Measurements from ENCODE around the gene OR5W2.
"Not testable (repeated sequence)": the region's sequence is repeated elsewhere in the genome, so short reads cannot be mapped to it uniquely, and the experiment has no call there.

OR5W2 gene

DNA sequence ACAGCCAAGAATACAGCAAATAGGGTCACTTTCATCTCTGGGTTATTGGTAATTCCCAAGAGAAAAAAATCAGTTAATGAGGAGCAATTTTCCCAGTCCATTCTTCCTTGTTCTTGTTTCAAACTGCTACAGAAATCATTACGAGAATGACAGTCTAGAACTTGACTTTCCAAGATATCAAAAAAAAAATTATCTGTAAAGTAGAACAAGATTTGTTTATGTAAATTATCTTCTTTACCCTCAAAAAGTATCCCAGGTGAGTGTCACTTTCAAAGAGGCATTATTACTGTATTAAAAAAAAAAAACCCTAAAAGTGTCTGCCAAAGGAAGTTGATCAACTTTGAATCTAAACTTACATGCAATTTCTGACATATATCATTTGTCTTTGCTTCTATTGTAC, at the start of gene OR5W2:
OR5W2 (minus strand) TSS at position 101 of the 400 bp plus-strand sequence; CDS start at position 101, 0 bp downstream.
- Histone ChIP-seq H3K9me3 (ENCODE audit: control insufficient read depth, low read depth, low read length) (peaks cover 68% of the 10 kb centered on the region), H3K27ac (ENCODE audit: low read length) (no peak within 1 kb of the TSS), H3K27me3 (ENCODE audit: control insufficient read depth, insufficient read depth, low read length) (no peaks in the 10 kb centered on the region), H3K4me1 (ENCODE audit: control insufficient read depth, low read depth, low read length) (no peaks in the 10 kb centered on the region), H3K36me3 (ENCODE audit: control insufficient read depth, low read depth, low read length) (no peaks in the 10 kb centered on the region), H3K9ac (ENCODE audit: low read length) (no peak within 1 kb of the TSS), H3K4me3 (ENCODE audit: low read length) (no peak within 1 kb of the TSS)

DNA sequence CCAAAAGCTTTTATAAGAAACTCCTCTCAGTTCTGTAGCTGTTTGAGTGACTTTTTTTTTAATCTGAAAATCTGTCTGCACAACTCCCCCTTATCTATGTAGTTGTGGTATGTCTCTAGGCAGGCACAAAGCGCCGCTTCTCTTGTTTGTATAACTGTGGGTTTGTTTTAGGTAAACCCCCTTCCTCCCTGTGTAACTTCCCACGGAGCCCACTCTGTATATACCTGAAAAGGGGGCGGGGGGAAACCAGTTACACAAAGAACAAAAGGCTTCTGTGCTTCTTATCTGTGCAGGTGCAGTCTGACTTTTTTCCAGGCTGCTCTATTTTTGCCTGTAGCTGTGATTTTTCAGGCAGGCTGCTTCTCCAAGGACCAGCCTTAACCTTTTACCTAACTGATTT, 42.1 kb upstream of the OR5W2 start:
- H3K9ac ChIP-seq (ENCODE audit: low read length): no peak overlapping the region
- H3K27me3 ChIP-seq (ENCODE audit: control insufficient read depth, insufficient read depth, low read length): no peaks in the 10 kb centered on the region

DNA sequence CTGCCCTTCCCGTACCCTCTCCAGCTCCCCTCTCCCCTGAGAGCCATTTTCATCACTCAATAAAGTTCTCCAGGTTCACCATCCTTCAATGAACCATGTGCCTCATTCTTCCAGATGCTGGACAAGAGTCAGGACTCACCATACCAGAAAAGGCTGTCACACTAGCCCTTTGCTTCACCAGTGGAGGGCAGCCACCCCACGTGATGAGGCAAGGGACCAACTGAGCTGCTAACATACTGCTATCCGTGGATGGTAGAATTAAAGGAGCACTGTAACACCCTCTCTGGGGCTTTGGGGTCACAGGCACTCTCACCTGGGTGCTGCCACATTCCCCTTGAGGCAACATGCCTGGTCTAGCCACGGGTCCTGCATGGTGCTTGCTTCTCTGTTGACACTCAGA, 34.9 kb upstream of the OR5W2 start:
- H3K9me3 ChIP-seq (ENCODE audit: control insufficient read depth, low read depth, low read length): no peaks in the 10 kb centered on the region
- no peaks in the 10 kb centered on the region for H3K27me3 ChIP-seq (ENCODE audit: control insufficient read depth, insufficient read depth, low read length)
- no peak overlapping the region for H3K9ac ChIP-seq (ENCODE audit: low read length)
- H3K4me3 ChIP-seq (ENCODE audit: low read length): no peak overlapping the region
- H3K36me3 ChIP-seq (ENCODE audit: control insufficient read depth, low read depth, low read length): no peaks in the 10 kb centered on the region
- H3K4me1 ChIP-seq (ENCODE audit: control insufficient read depth, low read depth, low read length): peaks cover 3% of the 10 kb centered on the region
- H3K27ac ChIP-seq (ENCODE audit: low read length): no peak overlapping the region

More for the DNA sequence above, 42.1 kb upstream of the OR5W2 start:
- peaks cover 11% of the 10 kb centered on the region for H3K9me3 ChIP-seq (ENCODE audit: control insufficient read depth, low read depth, low read length)
- H3K36me3 ChIP-seq (ENCODE audit: control insufficient read depth, low read depth, low read length): no peaks in the 10 kb centered on the region
- no peaks in the 10 kb centered on the region for H3K4me1 ChIP-seq (ENCODE audit: control insufficient read depth, low read depth, low read length)
- H3K4me3 ChIP-seq (ENCODE audit: low read length): no peak overlapping the region
- no peak overlapping the region for H3K27ac ChIP-seq (ENCODE audit: low read length)

DNA sequence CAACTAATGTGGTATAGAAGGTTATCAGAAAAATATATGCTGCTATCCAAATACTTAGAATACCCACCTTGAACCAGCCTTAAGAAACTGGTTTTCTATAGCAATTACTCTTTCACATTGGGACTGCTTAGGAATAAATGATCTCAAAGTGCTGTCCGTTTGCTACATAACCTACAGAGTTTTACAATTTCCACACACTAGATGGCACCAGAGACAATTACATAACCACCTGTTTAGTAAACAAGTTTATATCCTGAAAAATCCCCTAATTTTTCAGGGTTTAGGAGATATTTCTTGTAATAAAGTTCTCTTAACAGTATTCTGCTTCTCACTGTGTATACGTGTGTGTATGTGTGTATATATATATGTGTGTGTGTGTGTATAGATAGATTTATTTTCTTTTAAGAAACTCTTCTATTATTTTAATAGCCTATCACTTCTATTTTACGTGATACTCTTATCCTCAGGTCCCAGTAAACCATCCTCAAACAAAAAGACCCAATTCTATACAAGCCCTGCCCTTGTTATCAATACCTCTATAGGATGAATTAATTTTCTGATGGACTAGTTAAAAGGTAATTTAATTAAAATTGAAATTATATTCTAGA, 28.5 kb upstream of the OR5W2 start:
- no peaks in the 10 kb centered on the region for H3K36me3 ChIP-seq (ENCODE audit: control insufficient read depth, low read depth, low read length)
- no peak overlapping the region for H3K27ac ChIP-seq (ENCODE audit: low read length)
- no peak overlapping the region for H3K9ac ChIP-seq (ENCODE audit: low read length)
- H3K27me3 ChIP-seq (ENCODE audit: control insufficient read depth, insufficient read depth, low read length): no peaks in the 10 kb centered on the region
- H3K4me1 ChIP-seq (ENCODE audit: control insufficient read depth, low read depth, low read length): peaks cover 3% of the 10 kb centered on the region
- no peaks in the 10 kb centered on the region for H3K9me3 ChIP-seq (ENCODE audit: control insufficient read depth, low read depth, low read length)
- no peak overlapping the region for H3K4me3 ChIP-seq (ENCODE audit: low read length)

DNA sequence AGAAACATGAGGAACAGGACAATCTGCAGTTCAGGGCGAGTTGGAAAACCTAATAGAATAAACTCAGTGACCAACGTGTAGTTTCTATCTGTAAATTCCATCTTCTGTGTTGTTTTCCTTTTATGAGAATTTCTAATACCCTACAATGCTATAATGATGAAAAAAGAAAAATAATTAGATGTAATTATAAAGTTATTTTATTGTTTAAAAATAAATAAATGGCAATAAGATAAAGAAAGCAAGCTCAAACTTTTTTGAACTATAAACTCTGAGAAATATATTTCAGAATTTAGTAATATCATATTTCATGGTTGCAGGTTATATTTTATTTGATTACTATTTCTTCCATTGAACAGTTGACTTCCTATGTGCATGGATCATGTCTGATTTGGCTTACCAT, 21.9 kb upstream of the OR5W2 start, which contains the start of gene OR5I1:
OR5I1 (minus strand) TSS at position 101 of the 400 bp plus-strand sequence; CDS start at position 101, 0 bp downstream.
- Histone ChIP-seq H3K27ac (ENCODE audit: low read length) (no peak within 1 kb of the TSS), H3K36me3 (ENCODE audit: control insufficient read depth, low read depth, low read length) (no peaks in the 10 kb centered on the region), H3K4me1 (ENCODE audit: control insufficient read depth, low read depth, low read length) (no peaks in the 10 kb centered on the region), H3K27me3 (ENCODE audit: control insufficient read depth, insufficient read depth, low read length) (no peaks in the 10 kb centered on the region), H3K4me3 (ENCODE audit: low read length) (no peak within 1 kb of the TSS), H3K9me3 (ENCODE audit: control insufficient read depth, low read depth, low read length) (peaks cover 28% of the 10 kb centered on the region), H3K9ac (ENCODE audit: low read length) (no peak within 1 kb of the TSS)

DNA sequence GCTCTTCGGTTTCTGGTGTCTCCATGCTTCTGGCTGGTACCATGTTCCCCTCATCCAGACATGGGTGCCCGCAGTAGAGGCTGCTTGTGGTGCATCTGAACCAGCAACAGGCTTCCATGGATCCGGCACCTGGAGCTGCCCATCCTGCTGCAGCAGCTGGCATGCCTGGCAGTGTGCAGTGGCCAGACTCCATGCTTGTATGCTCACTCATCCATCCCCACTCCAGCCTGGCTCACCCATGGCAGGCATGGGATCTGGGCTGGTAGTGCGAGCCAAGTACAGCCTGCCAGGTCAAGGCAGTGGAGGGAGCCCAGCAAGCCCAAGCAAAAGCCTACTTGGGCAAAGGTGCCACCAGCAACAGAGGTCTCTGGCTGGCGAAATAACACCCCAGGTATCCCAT, 6.2 kb upstream of the OR5W2 start:
- Histone ChIP-seq H3K4me3 (ENCODE audit: low read length) (no peak overlapping the region), H3K9me3 (ENCODE audit: control insufficient read depth, low read depth, low read length) (peaks cover 53% of the 10 kb centered on the region), H3K4me1 (ENCODE audit: control insufficient read depth, low read depth, low read length) (no peaks in the 10 kb centered on the region), H3K9ac (ENCODE audit: low read length) (no peak overlapping the region), H3K27ac (ENCODE audit: low read length) (no peak overlapping the region), H3K36me3 (ENCODE audit: control insufficient read depth, low read depth, low read length) (no peaks in the 10 kb centered on the region), H3K27me3 (ENCODE audit: control insufficient read depth, insufficient read depth, low read length) (no peaks in the 10 kb centered on the region)

DNA sequence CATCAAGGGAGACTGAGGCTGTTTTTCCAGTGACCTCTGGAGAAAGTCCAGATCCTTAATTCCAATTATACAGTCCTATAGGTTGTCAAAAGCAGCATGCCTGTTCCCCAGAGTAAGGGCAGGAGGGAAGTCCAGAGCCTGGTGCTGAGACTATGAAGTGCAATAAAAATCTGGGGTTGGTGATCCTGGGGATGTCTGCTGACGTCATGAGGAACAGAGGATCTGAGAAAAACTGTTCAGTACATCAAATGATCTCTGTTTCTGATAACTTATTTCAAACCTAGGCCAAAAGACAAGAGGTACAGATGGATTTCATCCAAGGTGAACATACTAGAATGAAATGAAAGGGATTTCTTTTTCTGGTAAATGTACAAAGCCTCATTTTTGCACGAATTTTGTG, 12.1 kb downstream of the OR5W2 start:
- Histone ChIP-seq H3K27me3 (ENCODE audit: control insufficient read depth, insufficient read depth, low read length) (no peaks in the 10 kb centered on the region), H3K4me1 (ENCODE audit: control insufficient read depth, low read depth, low read length) (no peaks in the 10 kb centered on the region), H3K4me3 (ENCODE audit: low read length) (no peak overlapping the region), H3K27ac (ENCODE audit: low read length) (no peak overlapping the region), H3K36me3 (ENCODE audit: control insufficient read depth, low read depth, low read length) (no peaks in the 10 kb centered on the region), H3K9ac (ENCODE audit: low read length) (no peak overlapping the region), H3K9me3 (ENCODE audit: control insufficient read depth, low read depth, low read length) (peaks cover 39% of the 10 kb centered on the region)

DNA sequence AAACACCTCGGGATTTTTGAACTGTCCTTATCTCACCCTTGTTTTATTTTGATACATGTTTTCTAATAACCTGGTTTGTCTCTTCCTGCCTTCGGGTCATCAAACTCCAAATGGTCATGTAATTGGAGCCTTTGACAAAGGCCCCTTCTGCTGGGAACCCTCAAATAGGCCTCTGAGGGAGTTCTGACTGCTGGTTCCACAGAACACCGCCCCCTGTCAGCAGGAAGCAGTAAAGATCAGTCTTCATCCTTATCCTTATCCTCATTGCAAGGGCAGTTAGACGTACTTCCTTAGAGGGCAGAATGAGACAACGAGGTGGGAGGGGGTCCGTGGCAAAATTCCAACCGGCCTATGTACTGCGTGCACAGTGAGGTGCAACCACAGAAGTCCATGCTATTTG, 19.2 kb downstream of the OR5W2 start:
- Histone ChIP-seq H3K4me1 (ENCODE audit: control insufficient read depth, low read depth, low read length) (no peaks in the 10 kb centered on the region), H3K9me3 (ENCODE audit: control insufficient read depth, low read depth, low read length) (peaks cover 25% of the 10 kb centered on the region), H3K9ac (ENCODE audit: low read length) (no peak overlapping the region), H3K4me3 (ENCODE audit: low read length) (no peak overlapping the region), H3K27ac (ENCODE audit: low read length) (no peak overlapping the region), H3K36me3 (ENCODE audit: control insufficient read depth, low read depth, low read length) (no peaks in the 10 kb centered on the region), H3K27me3 (ENCODE audit: control insufficient read depth, insufficient read depth, low read length) (no peaks in the 10 kb centered on the region)

DNA sequence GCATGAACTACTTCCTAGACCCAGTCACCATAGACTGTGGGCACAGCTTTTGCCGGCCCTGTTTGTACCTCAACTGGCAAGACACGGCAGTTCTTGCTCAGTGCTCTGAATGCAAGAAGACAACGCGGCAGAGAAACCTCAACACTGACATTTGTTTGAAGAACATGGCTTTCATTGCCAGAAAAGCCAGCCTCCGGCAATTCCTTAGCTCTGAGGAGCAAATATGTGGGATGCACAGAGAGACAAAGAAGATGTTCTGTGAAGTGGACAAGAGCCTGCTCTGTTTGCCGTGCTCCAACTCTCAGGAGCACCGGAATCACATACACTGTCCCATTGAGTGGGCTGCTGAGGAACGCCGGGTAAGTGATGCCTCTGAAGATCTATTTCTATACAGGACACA, 28.9 kb downstream of the OR5W2 start:
- not testable (repeated sequence) for H3K36me3 ChIP-seq (ENCODE audit: control insufficient read depth, low read depth, low read length)

DNA sequence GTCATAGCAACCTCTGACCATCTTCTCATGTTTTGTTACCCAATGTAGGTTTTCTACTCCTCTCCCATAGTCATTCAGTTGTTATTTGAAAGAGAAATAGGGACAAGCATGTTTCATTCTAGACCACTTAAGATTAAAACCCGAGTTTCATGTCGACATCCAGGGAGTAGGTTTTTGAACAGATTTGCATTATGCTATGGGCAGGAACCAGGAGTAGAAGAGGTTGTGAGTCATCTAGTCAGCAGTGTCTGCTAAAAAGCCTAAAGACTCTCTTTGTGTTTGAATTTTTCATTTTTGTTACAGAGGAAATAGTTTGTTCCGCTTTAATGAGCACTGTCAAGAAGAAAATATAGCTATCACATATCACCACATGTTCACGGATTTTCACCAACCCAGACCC, 29.4 kb downstream of the OR5W2 start:
- not testable (repeated sequence) for H3K4me3 ChIP-seq (ENCODE audit: low read length); H3K27ac ChIP-seq (ENCODE audit: low read length); H3K4me1 ChIP-seq (ENCODE audit: control insufficient read depth, low read depth, low read length); H3K36me3 ChIP-seq (ENCODE audit: control insufficient read depth, low read depth, low read length); H3K9ac ChIP-seq (ENCODE audit: low read length); H3K27me3 ChIP-seq (ENCODE audit: control insufficient read depth, insufficient read depth, low read length)
- peaks cover 19% of the 10 kb centered on the region for H3K9me3 ChIP-seq (ENCODE audit: control insufficient read depth, low read depth, low read length)

More for the DNA sequence above, 28.9 kb downstream of the OR5W2 start:
- H3K27me3 ChIP-seq (ENCODE audit: control insufficient read depth, insufficient read depth, low read length); H3K27ac ChIP-seq (ENCODE audit: low read length); H3K4me1 ChIP-seq (ENCODE audit: control insufficient read depth, low read depth, low read length); H3K4me3 ChIP-seq (ENCODE audit: low read length); H3K9ac ChIP-seq (ENCODE audit: low read length): not testable (repeated sequence)
- H3K9me3 ChIP-seq (ENCODE audit: control insufficient read depth, low read depth, low read length): peaks cover 19% of the 10 kb centered on the region

DNA sequence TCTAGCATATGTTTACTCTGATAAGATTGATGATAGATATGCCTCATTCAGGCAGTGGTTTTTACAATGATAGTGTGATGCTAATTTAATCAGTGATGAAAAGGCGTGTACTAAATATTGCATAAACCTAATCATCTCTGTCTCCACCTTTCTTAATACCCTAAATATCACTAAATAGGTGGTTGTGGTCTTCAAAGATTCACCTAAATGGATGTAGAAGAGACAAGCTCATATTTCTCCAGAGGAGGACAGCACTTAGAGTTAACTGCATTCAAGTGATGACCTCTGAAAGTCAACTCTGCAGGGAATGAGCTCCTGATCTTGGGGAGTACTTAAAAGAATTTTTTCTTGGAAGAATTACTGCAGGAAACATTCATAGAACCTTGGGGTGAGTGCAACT, 31.4 kb downstream of the OR5W2 start, which contains the start of gene TRIM51:
TRIM51 (plus strand) TSS at position 301 of the 400 bp plus-strand sequence. CDS start 2,132 bp downstream, outside the sequence.
- not testable (repeated sequence) for H3K4me1 ChIP-seq (ENCODE audit: control insufficient read depth, low read depth, low read length); H3K9ac ChIP-seq (ENCODE audit: low read length); H3K4me3 ChIP-seq (ENCODE audit: low read length); H3K27me3 ChIP-seq (ENCODE audit: control insufficient read depth, insufficient read depth, low read length); H3K36me3 ChIP-seq (ENCODE audit: control insufficient read depth, low read depth, low read length); H3K27ac ChIP-seq (ENCODE audit: low read length)
- peaks cover 18% of the 10 kb centered on the region for H3K9me3 ChIP-seq (ENCODE audit: control insufficient read depth, low read depth, low read length)

DNA sequence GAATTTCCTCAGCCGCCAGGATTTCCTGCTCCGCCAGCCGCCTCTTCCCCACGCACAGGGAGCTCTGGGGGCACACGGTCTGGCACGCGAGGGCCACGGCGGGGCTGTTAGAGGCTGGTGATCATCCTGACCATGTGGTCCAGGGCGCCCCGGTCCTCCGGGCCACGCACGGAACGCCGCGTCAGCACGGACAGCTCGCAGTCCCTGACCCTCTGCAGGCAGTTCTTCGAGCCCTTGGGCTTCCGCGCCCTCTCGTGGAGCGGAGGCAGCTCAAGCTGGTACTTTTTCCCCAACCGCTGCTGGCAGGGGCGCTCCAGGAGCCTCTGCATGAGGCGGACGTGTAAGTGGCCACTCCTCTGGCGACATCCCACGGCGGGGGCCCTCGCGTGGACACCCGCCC, 41.2 kb downstream of the OR5W2 start:
- H3K4me3 ChIP-seq (ENCODE audit: low read length); H3K27me3 ChIP-seq (ENCODE audit: control insufficient read depth, insufficient read depth, low read length); H3K27ac ChIP-seq (ENCODE audit: low read length); H3K36me3 ChIP-seq (ENCODE audit: control insufficient read depth, low read depth, low read length); H3K9ac ChIP-seq (ENCODE audit: low read length); H3K4me1 ChIP-seq (ENCODE audit: control insufficient read depth, low read depth, low read length): not testable (repeated sequence)
- peaks cover 17% of the 10 kb centered on the region for H3K9me3 ChIP-seq (ENCODE audit: control insufficient read depth, low read depth, low read length)
